GM12872 (cell line): Measurements from ENCODE around the gene POLK.

ENCODE experiments used
- CTCF ChIP-seq: IDR thresholded peaks from 3 replicates; pipeline ENCODE4 v1.5.1; 2011; ENCODE audit warnings: low read depth, mild to moderate bottlenecking, low read length, moderate library complexity; ENCODE audit not compliant: insufficient read depth

POLK gene

GRCh38 chr5:75538211-75538610 is 26.5 kb downstream of the POLK start:
- TF ChIP-seq CTCF, result no peak

DNA sequence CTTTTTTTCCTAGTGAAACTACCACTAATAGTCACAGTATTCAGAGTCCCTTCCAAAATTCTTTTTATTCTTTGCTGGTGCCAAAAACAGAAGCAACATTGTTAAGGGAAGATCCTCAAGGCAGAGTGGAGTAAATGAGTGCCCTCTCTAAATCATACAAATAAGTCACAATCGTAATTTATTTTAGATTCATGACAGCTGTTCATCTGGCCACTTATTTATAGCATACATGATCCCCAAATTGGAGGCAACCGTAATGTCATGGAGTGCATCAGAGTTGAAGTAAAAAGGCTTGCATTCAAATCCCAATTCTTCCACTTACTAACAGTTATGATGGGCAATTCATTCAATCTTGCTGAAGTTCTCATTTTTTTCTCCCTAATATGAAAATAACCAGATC is 33.4 kb downstream of the POLK start:
- TF ChIP-seq CTCF, result no peak

DNA sequence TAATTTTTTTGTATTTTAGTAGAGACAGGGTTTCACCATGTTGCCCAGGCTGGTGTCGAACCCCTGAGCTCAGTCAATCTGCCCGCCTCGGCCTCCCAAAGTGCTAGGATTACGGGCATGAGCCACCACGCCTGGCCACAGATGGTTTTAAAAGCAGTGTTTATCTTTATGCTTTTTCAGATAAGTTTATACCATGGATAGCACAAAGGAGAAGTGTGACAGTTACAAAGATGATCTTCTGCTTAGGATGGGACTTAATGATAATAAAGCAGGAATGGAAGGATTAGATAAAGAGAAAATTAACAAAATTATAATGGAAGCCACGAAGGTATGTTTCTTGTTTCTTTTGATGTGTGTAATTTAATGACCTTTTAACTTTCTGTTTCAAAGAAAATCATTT is 35.1 kb downstream of the POLK start:
- TF ChIP-seq CTCF, result no peak

DNA sequence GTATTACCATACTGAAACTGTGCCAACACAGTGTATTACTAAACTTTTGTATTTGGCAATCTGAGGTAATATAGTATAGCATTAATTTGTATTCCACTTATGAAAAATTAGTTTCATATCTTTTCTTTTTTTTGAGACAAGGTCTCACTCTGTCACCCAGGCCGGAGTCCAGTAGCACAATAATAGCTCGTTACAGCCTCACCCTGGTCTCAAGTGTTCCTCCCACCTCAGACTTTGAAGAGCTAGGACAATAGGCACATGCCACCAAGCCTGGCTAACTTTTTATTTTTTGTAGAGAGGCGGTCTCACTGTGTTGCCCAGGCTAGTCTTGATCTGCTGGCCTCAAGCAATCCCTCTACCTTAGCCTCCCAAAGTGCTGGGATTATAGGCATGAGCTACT is 36.1 kb downstream of the POLK start:
- TF ChIP-seq CTCF, result no peak

GRCh38 chr5:75550597-75550996 is 38.9 kb downstream of the POLK start:
- TF ChIP-seq CTCF, result no peak

GRCh38 chr5:75551471-75551870 is 39.8 kb downstream of the POLK start:
- no peak for TF ChIP-seq CTCF

GRCh38 chr5:75552764-75553163 is 41.1 kb downstream of the POLK start:
- TF ChIP-seq CTCF, result no peak

DNA sequence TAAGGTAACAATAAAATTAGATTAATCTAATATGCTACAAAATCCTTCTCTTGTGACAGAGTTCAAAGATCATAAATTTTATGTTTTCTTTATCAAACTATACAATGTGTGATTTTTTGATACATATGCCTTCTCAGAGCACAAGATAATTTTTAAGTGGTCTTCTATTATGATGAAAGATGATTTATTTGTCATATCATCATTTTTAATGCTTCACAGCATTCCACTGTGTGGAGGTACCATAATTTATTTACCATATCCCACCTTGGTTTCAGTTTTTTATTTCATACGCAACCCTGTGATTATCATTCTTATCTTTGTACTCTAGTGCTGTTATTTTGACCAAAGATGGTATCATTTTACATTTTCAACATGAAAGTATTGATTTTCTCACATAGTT is 41.7 kb downstream of the POLK start:
- TF ChIP-seq CTCF, result no peak
